GM12878 (cell line): ENCODE results near the gene IFT172. TPM values are rescaled to one million over a fixed set of nuclear protein-coding genes. Genes with fewer than 3 reads are reported as not detected.

Experiments
- ATAC-seq: fragments of 200-7000 bp; cut with Tn5 transposase; 3 replicates; pipeline ENCODE4 v1.9.1; 2020; ENCODE audit warnings: mild to moderate bottlenecking, moderate library complexity
- BruUV-seq: library from RNA; stranded (reverse); fragments of 400-500 nt; replicated peaks from 2 replicates; lab custom pipeline; 2021; lab: Mats Ljungman, UMichigan
- CTCF ChIA-PET: fragments of 300-600 bp; sonication (Branson Sonifier 250); formaldehyde crosslinking; extraction: SDS; loops from one replicate; lab custom pipeline; 2021; ENCODE audit warnings: inconsistent platforms; lab: Yijun Ruan, JAX
- POLR2A ChIA-PET: fragments of 350-600 bp; formaldehyde crosslinking; extraction: SDS; loops from one replicate; lab custom pipeline; 2021; ENCODE audit warnings: inconsistent platforms; lab: Charles Lee
- RAD21 ChIA-PET: fragments of 300-600 bp; sonication (Branson Sonifier 250); formaldehyde crosslinking; loops from one replicate; lab custom pipeline; 2023; ENCODE audit warnings: antibody characterized with exemption; ENCODE audit not compliant: unreplicated experiment; lab: Charles Lee
- SMC1A ChIA-PET: fragments of 300-600 bp; sonication (Branson Sonifier 250); formaldehyde crosslinking; loops from one replicate; lab custom pipeline; 2023; ENCODE audit not compliant: unreplicated experiment, uncharacterized antibody; lab: Charles Lee
- DNase-seq: peaks from one replicate; pipeline ENCODE4 v3.0.0-alpha.2; 2011; ENCODE audit warnings: low read depth, low spot score
- FAIRE-seq: peaks from 3 replicates; lab custom pipeline; 2011; peaks lifted over from hg19 to GRCh38; lab: Jason Lieb, UNC
- H2AFZ ChIP-seq: 2 replicates; pipeline ENCODE4 v1.6.0; 2011; ENCODE audit warnings: low read depth, low read length, control low read depth; ENCODE audit not compliant: control insufficient read depth
- H3K27ac ChIP-seq: 2 replicates; pipeline ENCODE4 v1.5.1; 2011; ENCODE audit warnings: control low read depth; ENCODE audit not compliant: control insufficient read depth, insufficient read depth
- H3K27me3 ChIP-seq, 2 experiments: replicated peaks in 1 of 2; 2 replicates each; pipeline versions ENCODE4 v1.6.0 to v1.6.1; 2011; ENCODE audit warnings: low read length in 1 of 2; ENCODE audit not compliant: control insufficient read depth in 2 of 2, insufficient read depth in 2 of 2
- H3K36me3 ChIP-seq, 2 experiments: 2 replicates each; pipeline ENCODE4 v1.5.1; 2011; ENCODE audit warnings: low read length in 1 of 2; ENCODE audit not compliant: control insufficient read depth in 2 of 2, insufficient read depth in 2 of 2
- H3K4me1 ChIP-seq: 2 replicates; pipeline ENCODE4 v1.6.1; 2011; ENCODE audit warnings: mild to moderate bottlenecking, low read length, moderate library complexity, mixed read lengths; ENCODE audit not compliant: control insufficient read depth, insufficient read depth
- H3K4me2 ChIP-seq: 2 replicates; pipeline ENCODE4 v1.6.0; 2011; ENCODE audit warnings: control low read depth; ENCODE audit not compliant: control insufficient read depth, insufficient read depth
- H3K4me3 ChIP-seq: fragments of 200-600 bp; sonication (generic); 2 replicates; pipeline ENCODE4 v1.5.1; 2016
- H3K79me2 ChIP-seq: 2 replicates; pipeline ENCODE4 v1.6.0; 2011; ENCODE audit warnings: low read length; ENCODE audit not compliant: control insufficient read depth, insufficient read depth
- H3K9ac ChIP-seq: 2 replicates; pipeline ENCODE4 v1.8.0; 2011; ENCODE audit warnings: low read length, control low read depth, mixed read lengths; ENCODE audit not compliant: control insufficient read depth, insufficient read depth
- H3K9me3 ChIP-seq: replicated peaks from 3 replicates; pipeline ENCODE4 v1.5.1; 2011; ENCODE audit warnings: mild to moderate bottlenecking, low read length; ENCODE audit not compliant: control insufficient read depth, insufficient read depth
- H4K20me1 ChIP-seq: 2 replicates; pipeline ENCODE4 v1.6.0; 2011; ENCODE audit not compliant: control insufficient read depth, insufficient read depth
- CEBPB ChIP-seq, 2 experiments: fragments of 150-350 bp in 1 of 2; IDR thresholded peaks; 2 replicates each; pipeline ENCODE4 v1.6.1; 2012 to 2014; ENCODE audit warnings: low read depth in 2 of 2, low read length in 2 of 2, borderline replicate concordance in 1 of 2, inconsistent platforms in 1 of 2
- ETV6 ChIP-seq, 2 experiments: fragments of 450-650 bp in 1 of 2; IDR thresholded peaks in 1 of 2; conservative IDR thresholded peaks in 1 of 2; 2 replicates each; pipeline ENCODE4 v1.6.1; 2014; ENCODE audit warnings: antibody characterized with exemption in 1 of 2, borderline replicate concordance in 1 of 2, low read depth in 1 of 2, mild to moderate bottlenecking in 1 of 2, moderate library complexity in 1 of 2
- IRF4 ChIP-seq: IDR thresholded peaks from 2 replicates; pipeline ENCODE4 v1.6.1; 2011; ENCODE audit warnings: low read depth, low read length
- JUNB ChIP-seq: IDR thresholded peaks from 2 replicates; pipeline ENCODE4 v1.6.1; 2016; ENCODE audit warnings: antibody characterized with exemption, mild to moderate bottlenecking
- MEF2A ChIP-seq: IDR thresholded peaks from 2 replicates; pipeline ENCODE4 v1.6.1; 2011; ENCODE audit warnings: low read depth, mild to moderate bottlenecking, low read length, moderate library complexity; ENCODE audit not compliant: insufficient read depth
- PAX5 ChIP-seq: IDR thresholded peaks from 2 replicates; pipeline ENCODE4 v1.6.1; 2011; ENCODE audit warnings: low read depth, low read length, borderline replicate concordance
- RBBP5 ChIP-seq: fragments of 200-600 bp; sonication (generic); conservative IDR thresholded peaks from 2 replicates; pipeline ENCODE4 v1.6.1; 2016
- SMAD1 ChIP-seq: fragments of 450-650 bp; IDR thresholded peaks from 2 replicates; pipeline ENCODE4 v1.6.1; 2018; ENCODE audit warnings: mild to moderate bottlenecking, low read depth; ENCODE audit not compliant: partially characterized antibody
- SMAD5 ChIP-seq: IDR thresholded peaks from 2 replicates; pipeline ENCODE4 v1.6.1; 2016; ENCODE audit warnings: antibody characterized with exemption, low read depth
- SREBF2 ChIP-seq: IDR thresholded peaks from 2 replicates; pipeline ENCODE4 v1.6.1; 2012; ENCODE audit warnings: mild to moderate bottlenecking, low read length
- SRF ChIP-seq, 2 experiments: IDR thresholded peaks; 2 replicates each; pipeline ENCODE4 v1.6.1; 2011; ENCODE audit warnings: low read depth in 2 of 2, low read length in 2 of 2, mild to moderate bottlenecking in 1 of 2, moderate library complexity in 1 of 2
- ZBTB33 ChIP-seq: fragments of 450-650 bp; IDR thresholded peaks from 2 replicates; pipeline ENCODE4 v1.6.1; 2017; ENCODE audit warnings: mild to moderate bottlenecking
- WGBS: methylation state at CpG from one replicate; pipeline ENCODE4 v1.1.6; 2016; ENCODE audit warnings: low lambda C conversion rate; ENCODE audit not compliant: insufficient replicate concordance, insufficient coverage; ENCODE audit errors: missing lambda C conversion rate; 5-methylcytosine and 5-hydroxymethylcytosine counted together
- in situ Hi-C: fragments of 300-500 bp; cut with MboI; formaldehyde crosslinking; loops from 9 replicates; pipeline ENCODE4 v1.14.3; 2018; ENCODE audit warnings: mixed read lengths
- intact Hi-C: fragments of 100-400 bp; cut with micrococcal nuclease; formaldehyde crosslinking; loops from one replicate; pipeline ENCODE4 v1.14.2; 2022; ENCODE audit not compliant: unreplicated experiment
- polyA plus RNA-seq, 11 experiments: library from polyadenylated mRNA; depleted of rRNA in 4 of 11; unstranded in 6 of 11; stranded (reverse) in 5 of 11; fragments of >200 nt; fragmentation: Nextera tagmentation in 4 of 11; fragmentation: Illumina TruSeq in 1 of 11; extraction: Ambion mirVana in 4 of 11; extraction: Trizol in 1 of 11; gene quantifications; 1 replicate in 1 of 11; 2 replicates in 10 of 11; pipeline versions ENCODE4 v1.2.1 to v1.2.3, GENCODE V29; 2011 to 2016; ENCODE audit warnings: inconsistent platforms in 2 of 11, missing spikeins in 2 of 11, low read depth in 1 of 11
- total RNA-seq, 4 experiments: library from RNA; depleted of rRNA in 3 of 4; stranded (reverse); fragments of >200 nt in 3 of 4; fragmentation: Illumina TruSeq in 1 of 4; extraction: Trizol in 1 of 4; gene quantifications; 2 replicates each; pipeline versions ENCODE4 v1.2.1 to v1.2.3, GENCODE V29; 2013 to 2021

Gene IFT172
- total and polyA plus RNA-seq, 10 of the 15 experiments (the other 5 are each of a cell fraction or from before 2014, with no cell fraction given): 2.4 to 8.6 (median 6.2) TPM

GRCh38 chr2:27422958-27423357 lies 66.6 kb downstream of the IFT172 start:
- Histone ChIP-seq H3K79me2 (no peaks in the 10 kb centered on the region), H2AFZ (no peak overlapping the region), H3K4me3 (no peak overlapping the region), H3K36me3 (no peaks in the 10 kb centered on the region), H3K4me1 (no peaks in the 10 kb centered on the region)
- CTCF ChIA-PET: no interaction called here
- WGBS: 80% methylated on average over 3 of the region's 3 CpGs
- no peak for TF ChIP-seq MEF2A
- TF ChIP-seq PAX5: no peak
- TF ChIP-seq SMAD1: no peak
- TF ChIP-seq IRF4: no peak
- no peak for TF ChIP-seq SREBF2
- no peak for TF ChIP-seq ETV6 (conservative IDR thresholded peaks at IDR 0.05 in 1 of 2, IDR thresholded peaks at IDR 0.05 in 1 of 2; ENCODE audit: borderline replicate concordance in 1 of 2, low read depth in 1 of 2)
- no peak for TF ChIP-seq CEBPB (IDR thresholded peaks at IDR 0.05; ENCODE audit: borderline replicate concordance in 1 of 2, low read depth in 2 of 2, low read length in 2 of 2)
- no peak for TF ChIP-seq SRF (IDR thresholded peaks at IDR 0.05; ENCODE audit: low read depth in 2 of 2, low read length in 2 of 2)
- no peak for TF ChIP-seq JUNB
- no peak for TF ChIP-seq RBBP5
- TF ChIP-seq SMAD5: no peak
- TF ChIP-seq ZBTB33: no peak
- TF ChIP-seq, all 136 proteins: peak for 0
- Histone ChIP-seq H3K27me3 (no peaks in the 10 kb centered on the region), H4K20me1 (no peaks in the 10 kb centered on the region), H3K27ac (no peak overlapping the region), H3K9me3 (no peaks in the 10 kb centered on the region), H3K9ac (no peak overlapping the region), H3K4me2 (no peak overlapping the region)
- SMC1A ChIA-PET: interaction anchor here (1.3 kb wide), 1 partner anchor 13 kb away, joined by 3 read pairs; no protein-coding TSS in a partner anchor
- RAD21 ChIA-PET: no interaction called here
- BruUV-seq: no TSS peak
- POLR2A ChIA-PET: no interaction called here
- intact Hi-C loops: no loop called here
- no peak for DNase-seq
- no peak for FAIRE-seq
- in situ Hi-C loops: no loop called here
- no peak for ATAC-seq
